KMS-11 (cell line): Measurements from ENCODE around the gene TMEM145.

Experiments used
- H2AFZ ChIP-seq: fragments of 200-600 bp; sonication (generic); 2 replicates; pipeline ENCODE4 v1.6.1; 2016; ENCODE audit warnings: antibody characterized with exemption, mixed run types, low read depth
- H3K27ac ChIP-seq: fragments of 200-600 bp; sonication (generic); 2 replicates; pipeline ENCODE4 v1.6.1; 2016; ENCODE audit warnings: mild to moderate bottlenecking, mixed run types
- H3K27me3 ChIP-seq: fragments of 200-600 bp; sonication (generic); 2 replicates; pipeline ENCODE4 v1.6.1; 2017; ENCODE audit warnings: mild to moderate bottlenecking, low read depth, mixed run types, moderate library complexity; ENCODE audit not compliant: insufficient read depth
- H3K36me3 ChIP-seq: fragments of 200-600 bp; sonication (generic); 2 replicates; pipeline ENCODE4 v1.6.1; 2017; ENCODE audit warnings: mild to moderate bottlenecking, mixed run types; ENCODE audit not compliant: insufficient read depth
- H3K4me1 ChIP-seq: fragments of 200-600 bp; sonication (generic); 2 replicates; pipeline ENCODE4 v1.6.1; 2016; ENCODE audit warnings: mild to moderate bottlenecking, low read depth, mixed run types; ENCODE audit not compliant: poor library complexity, severe bottlenecking
- H3K4me2 ChIP-seq: fragments of 200-600 bp; sonication (generic); 2 replicates; pipeline ENCODE4 v1.7.0; 2016; ENCODE audit warnings: mild to moderate bottlenecking, mixed run types
- H3K4me3 ChIP-seq: fragments of 200-600 bp; sonication (generic); IDR thresholded peaks from 2 replicates; pipeline ENCODE4 v1.6.1; 2017; ENCODE audit warnings: low read depth, low read length, mixed read lengths; ENCODE audit not compliant: insufficient read depth
- H3K79me2 ChIP-seq: fragments of 200-600 bp; sonication (generic); 2 replicates; pipeline ENCODE4 v1.6.1; 2016; ENCODE audit warnings: low read depth, mixed run types; ENCODE audit not compliant: insufficient read depth
- H3K9ac ChIP-seq: fragments of 200-600 bp; sonication (generic); 2 replicates; pipeline ENCODE4 v1.6.1; 2016; ENCODE audit warnings: mild to moderate bottlenecking, mixed run types
- H4K20me1 ChIP-seq: fragments of 200-600 bp; sonication (generic); 2 replicates; pipeline ENCODE4 v1.6.1; 2016; ENCODE audit warnings: mild to moderate bottlenecking, mixed run types; ENCODE audit not compliant: insufficient read depth
- CTCF ChIP-seq: fragments of 200-600 bp; sonication (generic); conservative IDR thresholded peaks from 2 replicates; pipeline ENCODE4 v1.6.1; 2017; ENCODE audit warnings: low read depth, mild to moderate bottlenecking, antibody characterized with exemption, low read length, moderate library complexity, mixed read lengths

The TMEM145 gene

GRCh38 chr19:42315024-42315423, 1.9 kb downstream of the TMEM145 start:
- no peak overlapping the region for H3K9ac ChIP-seq
- peaks cover 77% of the 10 kb centered on the region for H3K27me3 ChIP-seq

GRCh38 chr19:42316223-42317211, 3.4 kb downstream of the TMEM145 start:
- H3K79me2 ChIP-seq, result no peaks in the 10 kb centered on the region
- TF ChIP-seq CTCF, result no peak
- no peak overlapping the region for H2AFZ ChIP-seq
- no peaks in the 10 kb centered on the region for H3K36me3 ChIP-seq
- H3K4me2 ChIP-seq, result no peak overlapping the region
- no peak overlapping the region for H3K4me3 ChIP-seq
- no peak overlapping the region for H3K27ac ChIP-seq
- H3K27me3 ChIP-seq, result peaks cover 82% of the 10 kb centered on the region
- no peaks in the 10 kb centered on the region for H4K20me1 ChIP-seq
- H3K4me1 ChIP-seq, result peaks cover 5% of the 10 kb centered on the region
- H3K9ac ChIP-seq, result no peak overlapping the region

More at GRCh38 chr19:42315024-42315423, 1.9 kb downstream of the TMEM145 start:
- Histone ChIP-seq H3K79me2 (no peaks in the 10 kb centered on the region), H3K36me3 (no peaks in the 10 kb centered on the region), H2AFZ (no peak overlapping the region), H4K20me1 (no peaks in the 10 kb centered on the region), H3K4me3 (no peak overlapping the region), H3K4me2 (no peak overlapping the region), H3K4me1 (peaks cover 5% of the 10 kb centered on the region), H3K27ac (no peak overlapping the region)
- no peak for TF ChIP-seq CTCF

- Histone ChIP-seq H3K4me3 (no peak overlapping the region), H4K20me1 (no peaks in the 10 kb centered on the region), H3K79me2 (no peaks in the 10 kb centered on the region), H2AFZ (no peak overlapping the region), H3K36me3 (no peaks in the 10 kb centered on the region), H3K27me3 (peaks cover 80% of the 10 kb centered on the region), H3K4me1 (peaks cover 5% of the 10 kb centered on the region), H3K4me2 (no peak overlapping the region), H3K27ac (no peak overlapping the region), H3K9ac (no peak overlapping the region)
- TF ChIP-seq CTCF, result no peak
Measured at GRCh38 chr19:42317535-42317934, 4.4 kb downstream of the TMEM145 start.

- Histone ChIP-seq H3K4me3 (no peak overlapping the region), H3K4me1 (peaks cover 12% of the 10 kb centered on the region), H2AFZ (no peak overlapping the region), H3K9ac (no peak overlapping the region), H4K20me1 (no peaks in the 10 kb centered on the region), H3K27me3 (peaks cover 39% of the 10 kb centered on the region), H3K4me2 (no peak overlapping the region), H3K27ac (no peak overlapping the region), H3K36me3 (no peaks in the 10 kb centered on the region), H3K79me2 (no peaks in the 10 kb centered on the region)
- no peak for TF ChIP-seq CTCF
Measured at GRCh38 chr19:42322305-42322704, 9.2 kb downstream of the TMEM145 start.
